PC-9 (cell line): ENCODE results near the gene NLGN1. TPM values are rescaled to one million over a fixed set of nuclear protein-coding genes. Genes with fewer than 3 reads are reported as not detected.
A peak's percentile ranks its signal among the peaks of the same experiment; 100 is the strongest.

Experiments
- BruUV-seq: library from RNA; stranded (reverse); fragments of 400-500 nt; replicated peaks from 2 replicates; lab custom pipeline; 2021; lab: Mats Ljungman, UMichigan
- CTCF ChIA-PET: fragments of 300-600 bp; sonication (Branson Sonifier 250); formaldehyde crosslinking; loops from one replicate; lab custom pipeline; 2022; ENCODE audit warnings: antibody characterized with exemption; lab: Charles Lee
- POLR2A ChIA-PET: fragments of 300-600 bp; sonication (Branson Sonifier 250); formaldehyde crosslinking; loops from one replicate; lab custom pipeline; 2022; ENCODE audit warnings: antibody characterized with exemption; ENCODE audit not compliant: unreplicated experiment; lab: Charles Lee
- DNase-seq, 2 experiments: peaks; one replicate each; pipeline versions ENCODE4 v3.0.0 to v3.0.0-alpha.2; 2015 to 2022; ENCODE audit warnings: mixed read lengths in 1 of 2
- H2AFZ ChIP-seq: fragments of 200-600 bp; sonication (generic); 2 replicates; pipeline ENCODE4 v1.8.1; 2017; ENCODE audit warnings: antibody characterized with exemption
- H3F3A ChIP-seq: fragments of 200-600 bp; sonication (generic); 2 replicates; pipeline ENCODE4 v1.8.1; 2017; ENCODE audit warnings: antibody characterized with exemption, mild to moderate bottlenecking, low read depth; ENCODE audit not compliant: insufficient read depth
- H3K27ac ChIP-seq: fragments of 200-600 bp; sonication (generic); 2 replicates; pipeline ENCODE4 v1.6.1; 2016; ENCODE audit warnings: mixed run types
- H3K27me3 ChIP-seq: fragments of 200-600 bp; sonication (generic); 2 replicates; pipeline ENCODE4 v1.6.1; 2016; ENCODE audit warnings: low read depth, mixed run types; ENCODE audit not compliant: insufficient read depth
- H3K36me3 ChIP-seq: fragments of 200-600 bp; sonication (generic); 2 replicates; pipeline ENCODE4 v1.6.1; 2016; ENCODE audit warnings: low read depth, mixed run types
- H3K4me1 ChIP-seq: fragments of 200-600 bp; sonication (generic); replicated peaks from 2 replicates; pipeline ENCODE4 v1.6.1; 2016; ENCODE audit warnings: mixed run types; ENCODE audit not compliant: insufficient read depth
- H3K4me2 ChIP-seq: fragments of 200-600 bp; sonication (generic); 2 replicates; pipeline ENCODE4 v1.6.1; 2017; ENCODE audit warnings: mixed run types
- H3K4me3 ChIP-seq: fragments of 200-600 bp; sonication (generic); 2 replicates; pipeline ENCODE4 v1.6.1; 2016; ENCODE audit warnings: mixed run types
- H3K79me2 ChIP-seq: fragments of 200-600 bp; sonication (generic); 2 replicates; pipeline ENCODE4 v1.6.1; 2017; ENCODE audit warnings: low read depth, mixed run types
- H3K9me2 ChIP-seq: fragments of 200-600 bp; sonication (generic); 2 replicates; pipeline ENCODE4 v1.8.1; 2017; ENCODE audit warnings: mild to moderate bottlenecking; ENCODE audit not compliant: insufficient read depth
- H3K9me3 ChIP-seq: fragments of 200-600 bp; sonication (generic); 2 replicates; pipeline ENCODE4 v1.8.1; 2016; ENCODE audit warnings: low read depth; ENCODE audit not compliant: insufficient read depth
- H4K20me1 ChIP-seq: fragments of 200-600 bp; sonication (generic); 2 replicates; pipeline ENCODE4 v1.8.1; 2017; ENCODE audit not compliant: insufficient read depth
- CTCF ChIP-seq: fragments of 200-600 bp; sonication (generic); conservative IDR thresholded peaks from 2 replicates; pipeline ENCODE4 v1.6.1; 2017; ENCODE audit warnings: mixed run types, antibody characterized with exemption, mild to moderate bottlenecking, moderate library complexity
- EZH2 ChIP-seq: fragments of 200-600 bp; sonication (generic); IDR thresholded peaks from 2 replicates; pipeline ENCODE4 v1.8.0; 2017; ENCODE audit warnings: antibody characterized with exemption, low read depth
- intact Hi-C: fragments of 100-400 bp; cut with micrococcal nuclease; formaldehyde crosslinking; loops from one replicate; pipeline ENCODE4 v1.10.0; 2022; ENCODE audit not compliant: unreplicated experiment
- total RNA-seq: library from RNA; stranded (reverse); gene quantifications from 2 replicates; pipeline ENCODE4 v1.2.3, GENCODE V29; 2021

The NLGN1 gene
- total RNA-seq, 1 experiment from 2014 or later: 1.4 TPM

GRCh38 chr3:173863551-173863950, 466.0 kb downstream of the NLGN1 start:
- TF ChIP-seq CTCF: no peak
- no peak for TF ChIP-seq EZH2

GRCh38 chr3:173865900-173866498, 468.5 kb downstream of the NLGN1 start:
- Histone ChIP-seq H3K79me2 (no peaks in the 10 kb centered on the region), H3K4me1 (no peaks in the 10 kb centered on the region), H4K20me1 (no peaks in the 10 kb centered on the region), H3K27ac (no peak overlapping the region), H3K4me2 (no peak overlapping the region), H3K27me3 (no peaks in the 10 kb centered on the region), H3F3A (no peaks in the 10 kb centered on the region), H3K4me3 (no peak overlapping the region), H2AFZ (no peak overlapping the region), H3K36me3 (no peaks in the 10 kb centered on the region), H3K9me3 (no peaks in the 10 kb centered on the region), H3K9me2 (no peaks in the 10 kb centered on the region)
- no peak for TF ChIP-seq CTCF
- no peak for DNase-seq
- ChIA-PET POLR2A (no interaction called here), CTCF (no interaction called here)
- intact Hi-C loops: no loop called here
- BruUV-seq: no TSS peak

More at GRCh38 chr3:173863551-173863950, 466.0 kb downstream of the NLGN1 start:
- Histone ChIP-seq H3K36me3 (no peaks in the 10 kb centered on the region), H3K9me3 (no peaks in the 10 kb centered on the region), H3K9me2 (no peaks in the 10 kb centered on the region), H3K27me3 (no peaks in the 10 kb centered on the region), H3F3A (no peaks in the 10 kb centered on the region), H3K4me1 (no peaks in the 10 kb centered on the region), H3K4me3 (no peak overlapping the region), H3K27ac (no peak overlapping the region), H3K79me2 (no peaks in the 10 kb centered on the region), H4K20me1 (no peaks in the 10 kb centered on the region), H2AFZ (0 out of 2 replicates have a peak overlapping the region, but pooled peaks have one; percentile 36), H3K4me2 (no peak overlapping the region)
- DNase-seq: no peak
- ChIA-PET POLR2A (no interaction called here), CTCF (no interaction called here)
- BruUV-seq: no TSS peak
- intact Hi-C loops: no loop called here

- H4K20me1 ChIP-seq: no peaks in the 10 kb centered on the region
- no peak for TF ChIP-seq EZH2
- no peak for TF ChIP-seq CTCF
- H3F3A ChIP-seq: no peaks in the 10 kb centered on the region
- H3K27me3 ChIP-seq: no peaks in the 10 kb centered on the region
- no peak overlapping the region for H3K4me3 ChIP-seq
- no peak overlapping the region for H3K4me2 ChIP-seq
- no peaks in the 10 kb centered on the region for H3K9me2 ChIP-seq
- no TSS peak for BruUV-seq
- CTCF ChIA-PET: no interaction called here
- POLR2A ChIA-PET: no interaction called here
- H3K79me2 ChIP-seq: no peaks in the 10 kb centered on the region
- no peak for DNase-seq
- H3K36me3 ChIP-seq: no peaks in the 10 kb centered on the region
- H2AFZ ChIP-seq: no peak overlapping the region
- no peak overlapping the region for H3K27ac ChIP-seq
- no peaks in the 10 kb centered on the region for H3K9me3 ChIP-seq
- H3K4me1 ChIP-seq: no peaks in the 10 kb centered on the region
- intact Hi-C loops: no loop called here
These were observed 472.2 kb downstream of the NLGN1 start for GRCh38 chr3:173869766-173870165.
